Measurements from ENCODE around the gene KCNQ1.

KCNQ1 gene

DNA sequence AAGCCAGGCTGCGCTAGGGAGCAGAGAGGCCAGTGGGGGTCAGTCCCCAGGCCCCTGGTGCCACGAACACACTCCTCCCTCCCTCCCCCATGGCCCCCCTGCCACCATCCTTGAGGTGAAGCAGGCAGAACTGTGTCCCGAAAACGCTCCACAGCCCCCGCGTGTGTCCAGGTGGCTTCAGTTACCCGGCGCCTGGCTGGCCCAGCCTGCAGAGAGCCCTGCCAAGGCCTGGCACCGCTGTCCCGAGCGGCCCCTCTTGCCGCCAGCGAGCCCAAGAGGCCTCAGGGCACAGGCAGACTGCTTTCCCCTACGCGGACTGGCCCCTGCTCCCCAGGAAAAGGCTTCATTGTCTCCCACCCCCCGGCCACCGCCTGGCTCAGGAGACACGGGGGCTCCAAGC, 413.1 kb downstream of the KCNQ1 start:
- Histone ChIP-seq H3K4me3 (replicated peaks; ENCODE audit: low read depth, low read length) (no peak overlapping the region), H3K36me3 (ENCODE audit: control insufficient read depth, insufficient read depth, low read length) (no peaks in the 10 kb centered on the region), H3K27me3 (replicated peaks; ENCODE audit: control insufficient read depth, insufficient read depth, low read length) (no peaks in the 10 kb centered on the region)
- no peak for DNase-seq (ENCODE audit: extremely low read depth, insufficient read length)
- TF ChIP-seq, protein P1, sequence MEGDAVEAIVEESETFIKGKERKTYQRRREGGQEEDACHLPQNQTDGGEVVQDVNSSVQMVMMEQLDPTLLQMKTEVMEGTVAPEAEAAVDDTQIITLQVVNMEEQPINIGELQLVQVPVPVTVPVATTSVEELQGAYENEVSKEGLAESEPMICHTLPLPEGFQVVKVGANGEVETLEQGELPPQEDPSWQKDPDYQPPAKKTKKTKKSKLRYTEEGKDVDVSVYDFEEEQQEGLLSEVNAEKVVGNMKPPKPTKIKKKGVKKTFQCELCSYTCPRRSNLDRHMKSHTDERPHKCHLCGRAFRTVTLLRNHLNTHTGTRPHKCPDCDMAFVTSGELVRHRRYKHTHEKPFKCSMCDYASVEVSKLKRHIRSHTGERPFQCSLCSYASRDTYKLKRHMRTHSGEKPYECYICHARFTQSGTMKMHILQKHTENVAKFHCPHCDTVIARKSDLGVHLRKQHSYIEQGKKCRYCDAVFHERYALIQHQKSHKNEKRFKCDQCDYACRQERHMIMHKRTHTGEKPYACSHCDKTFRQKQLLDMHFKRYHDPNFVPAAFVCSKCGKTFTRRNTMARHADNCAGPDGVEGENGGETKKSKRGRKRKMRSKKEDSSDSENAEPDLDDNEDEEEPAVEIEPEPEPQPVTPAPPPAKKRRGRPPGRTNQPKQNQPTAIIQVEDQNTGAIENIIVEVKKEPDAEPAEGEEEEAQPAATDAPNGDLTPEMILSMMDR (IDR thresholded peaks at IDR 0.05; ENCODE audit: insufficient read depth, low read length, poor library complexity, severe bottlenecking): no peak

DNA sequence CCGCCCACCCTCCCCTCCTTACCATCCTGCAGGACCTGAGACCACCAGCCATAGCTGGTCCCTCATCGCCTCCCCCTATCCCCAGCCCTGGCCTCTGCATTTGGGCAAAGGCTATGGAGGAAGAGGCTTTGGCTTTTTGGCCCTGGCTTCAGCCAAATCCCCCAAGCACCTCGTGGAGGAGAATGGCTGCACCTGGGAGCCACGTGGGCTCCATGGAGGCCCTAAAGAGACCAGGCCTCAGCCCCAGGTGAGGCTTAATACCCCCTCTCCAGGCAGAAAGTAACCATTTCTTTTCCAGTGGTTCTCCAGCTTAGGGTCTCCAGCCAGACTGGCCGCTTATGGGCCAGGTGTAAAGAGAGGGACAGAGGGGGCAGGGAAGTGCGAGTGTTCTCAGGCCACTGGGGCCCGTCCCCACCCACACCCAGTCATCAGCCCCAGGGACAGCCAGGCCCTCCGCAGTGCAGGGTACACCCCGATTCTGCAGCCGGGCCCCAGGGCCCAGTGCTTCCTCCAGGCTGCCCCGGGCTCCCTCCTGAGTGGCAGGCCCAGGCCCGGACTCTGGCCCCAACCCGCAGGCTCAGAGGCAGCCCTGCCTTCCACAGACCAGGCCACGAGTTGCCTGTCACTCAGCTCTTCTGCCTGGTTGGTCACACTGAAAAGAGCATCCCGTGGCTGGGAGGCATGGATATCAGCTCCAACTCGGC, 414.3 kb downstream of the KCNQ1 start:
- Histone ChIP-seq H3K36me3 (ENCODE audit: control insufficient read depth, insufficient read depth, low read length) (no peaks in the 10 kb centered on the region), H3K4me3 (replicated peaks; ENCODE audit: low read depth, low read length) (no peak overlapping the region), H3K27me3 (replicated peaks; ENCODE audit: control insufficient read depth, insufficient read depth, low read length) (no peaks in the 10 kb centered on the region)
- DNase-seq (ENCODE audit: extremely low read depth, insufficient read length): no peak
- TF ChIP-seq, protein P1 (IDR thresholded peaks at IDR 0.05; ENCODE audit: insufficient read depth, low read length, poor library complexity, severe bottlenecking): no peak

DNA sequence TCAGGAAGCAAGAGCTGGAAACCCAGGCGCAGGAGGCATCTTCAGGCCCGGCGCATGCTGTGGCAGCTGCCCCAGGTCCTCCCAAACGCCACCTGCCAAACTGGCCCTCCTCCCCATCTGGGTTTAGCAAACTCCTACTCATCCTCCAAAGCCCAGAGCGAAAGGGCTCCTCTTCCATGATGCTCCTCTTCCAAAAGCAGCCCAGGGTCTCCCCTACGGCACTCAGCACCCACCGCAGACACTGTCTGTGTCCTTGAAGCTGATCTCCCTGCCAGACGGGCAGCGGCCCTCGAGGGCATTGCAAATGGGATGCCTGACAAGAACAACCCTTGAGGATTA, 414.9 kb downstream of the KCNQ1 start:
- Histone ChIP-seq H3K27me3 (replicated peaks; ENCODE audit: control insufficient read depth, insufficient read depth, low read length) (no peaks in the 10 kb centered on the region), H3K4me3 (replicated peaks; ENCODE audit: low read depth, low read length) (no peak overlapping the region), H3K36me3 (ENCODE audit: control insufficient read depth, insufficient read depth, low read length) (no peaks in the 10 kb centered on the region)
- TF ChIP-seq, protein P1 (IDR thresholded peaks at IDR 0.05; ENCODE audit: insufficient read depth, low read length, poor library complexity, severe bottlenecking): no peak
- DNase-seq (ENCODE audit: extremely low read depth, insufficient read length): no peak

DNA sequence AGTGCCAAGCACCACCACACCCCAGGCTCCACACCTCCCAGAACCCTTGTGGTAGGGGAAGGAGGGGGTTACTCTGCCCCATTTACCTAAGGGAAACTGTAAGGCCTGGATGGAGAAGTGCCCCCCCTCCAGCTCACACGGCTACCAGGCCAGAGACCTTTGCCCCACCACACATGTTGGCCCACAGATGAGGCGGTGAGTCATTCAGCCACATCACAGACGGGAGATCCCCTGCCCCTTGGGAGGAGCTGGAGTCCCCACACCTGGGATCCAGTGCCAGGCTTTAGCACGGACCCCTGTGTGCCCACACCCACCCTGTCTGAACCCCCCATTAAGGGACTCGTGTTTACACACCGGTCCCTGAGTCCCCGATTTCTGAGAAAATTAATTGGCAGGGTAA, 415.8 kb downstream of the KCNQ1 start:
- Histone ChIP-seq H3K36me3 (ENCODE audit: control insufficient read depth, insufficient read depth, low read length) (no peaks in the 10 kb centered on the region), H3K4me3 (replicated peaks; ENCODE audit: low read depth, low read length) (no peak overlapping the region), H3K27me3 (replicated peaks; ENCODE audit: control insufficient read depth, insufficient read depth, low read length) (no peaks in the 10 kb centered on the region)
- TF ChIP-seq, protein P1 (IDR thresholded peaks at IDR 0.05; ENCODE audit: insufficient read depth, low read length, poor library complexity, severe bottlenecking): no peak
- no peak for DNase-seq (ENCODE audit: extremely low read depth, insufficient read length)

DNA sequence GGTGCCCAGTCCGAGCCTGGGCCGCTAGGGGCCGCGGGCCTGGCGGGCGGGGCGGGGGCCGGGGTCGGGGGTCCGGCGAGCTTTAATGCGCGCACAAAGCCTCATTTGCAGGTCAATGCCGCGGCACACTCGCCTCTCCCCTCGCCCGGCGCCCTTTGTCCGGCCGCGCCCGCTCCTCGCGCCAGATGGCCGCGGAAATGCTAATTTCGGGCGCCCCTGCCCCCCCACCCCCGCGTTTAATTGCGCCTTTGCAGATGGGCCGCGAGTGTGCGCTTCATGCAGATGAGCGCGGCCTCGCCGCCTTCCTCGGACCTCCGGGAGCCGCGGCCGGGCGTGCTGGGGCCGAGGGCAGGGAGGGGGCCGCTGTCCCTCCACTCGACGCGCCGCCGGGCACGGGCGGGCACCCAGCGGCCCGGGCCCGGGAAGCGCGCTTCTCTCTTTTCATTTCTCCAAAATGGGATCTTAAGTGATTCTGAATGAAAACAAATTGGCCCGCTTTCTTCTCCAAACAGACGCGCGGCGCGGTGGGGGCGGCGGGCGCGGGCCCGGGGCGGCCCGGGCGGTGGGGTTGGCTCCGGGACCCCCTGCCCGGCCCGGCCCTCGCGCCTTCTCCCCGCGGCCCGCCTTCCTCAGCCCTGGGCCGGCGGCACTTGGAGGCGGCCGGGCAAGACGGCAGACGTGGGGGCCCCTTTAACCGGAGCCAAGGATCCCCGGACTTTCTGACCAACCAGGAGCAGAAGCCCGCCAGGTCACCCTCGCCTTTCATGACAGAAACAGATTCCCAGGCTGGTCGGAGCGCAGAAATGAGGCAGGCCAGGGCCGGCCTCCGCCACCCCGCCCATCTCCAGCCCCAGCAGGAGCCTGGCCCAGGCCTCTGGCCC, 417.8 kb downstream of the KCNQ1 start:
- Histone ChIP-seq H3K36me3 (ENCODE audit: control insufficient read depth, insufficient read depth, low read length) (no peaks in the 10 kb centered on the region), H3K27me3 (replicated peaks; ENCODE audit: control insufficient read depth, insufficient read depth, low read length) (no peaks in the 10 kb centered on the region), H3K4me3 (replicated peaks; ENCODE audit: low read depth, low read length) (no peak overlapping the region)
- TF ChIP-seq, protein P1 (IDR thresholded peaks at IDR 0.05; ENCODE audit: insufficient read depth, low read length, poor library complexity, severe bottlenecking): no peak
- DNase-seq (ENCODE audit: extremely low read depth, insufficient read length): no peak

All from GM06990 (cell line).